IPS-NIHi11 (cell line): ENCODE results near the gene FHOD3.
A peak's percentile ranks its signal among the peaks of the same experiment; 100 is the strongest.

Source experiments
- DNase-seq: peaks from one replicate; pipeline ENCODE4 v3.0.0; 2012; ENCODE audit warnings: mixed read lengths, low spot score

Gene FHOD3

GRCh38 chr18:36594621-36595020 is 297.1 kb downstream of the FHOD3 start:
- DNase-seq: no peak

GRCh38 chr18:36595046-36595817 is 297.7 kb downstream of the FHOD3 start:
- no peak for DNase-seq

GRCh38 chr18:36595818-36596215 is 298.3 kb downstream of the FHOD3 start:
- no peak for DNase-seq

GRCh38 chr18:36597636-36598035 is 300.1 kb downstream of the FHOD3 start:
- DNase-seq: no peak

GRCh38 chr18:36600548-36600947 is 303.0 kb downstream of the FHOD3 start:
- no peak for DNase-seq

- DNase-seq: no peak
Measured at GRCh38 chr18:36601316-36601715, 303.8 kb downstream of the FHOD3 start.

GRCh38 chr18:36602071-36602470 is 304.6 kb downstream of the FHOD3 start:
- no peak for DNase-seq

GRCh38 chr18:36602620-36603019 is 305.1 kb downstream of the FHOD3 start:
- no peak for DNase-seq

- no peak for DNase-seq
Measured at GRCh38 chr18:36608107-36608506, 310.6 kb downstream of the FHOD3 start.

- DNase-seq: no peak
Measured at GRCh38 chr18:36610258-36610657, 312.7 kb downstream of the FHOD3 start.

GRCh38 chr18:36610661-36611060 is 313.1 kb downstream of the FHOD3 start:
- peak; percentile 28 for DNase-seq

- DNase-seq: no peak
Measured at GRCh38 chr18:36613069-36613468, 315.6 kb downstream of the FHOD3 start.

GRCh38 chr18:36613810-36614209 is 316.3 kb downstream of the FHOD3 start:
- DNase-seq: no peak

- DNase-seq: no peak
Measured at GRCh38 chr18:36620788-36621187, 323.3 kb downstream of the FHOD3 start.

- DNase-seq: no peak
Measured at GRCh38 chr18:36622610-36623009, 325.1 kb downstream of the FHOD3 start.

- DNase-seq: no peak
Measured at GRCh38 chr18:36623091-36623490, 325.6 kb downstream of the FHOD3 start.

GRCh38 chr18:36623681-36624190 is 326.2 kb downstream of the FHOD3 start:
- DNase-seq: no peak

GRCh38 chr18:36624451-36625167 is 327.1 kb downstream of the FHOD3 start:
- peak; percentile 22 for DNase-seq

GRCh38 chr18:36625386-36625785 is 327.9 kb downstream of the FHOD3 start:
- DNase-seq: no peak

GRCh38 chr18:36627637-36628036 is 330.1 kb downstream of the FHOD3 start:
- DNase-seq: no peak

GRCh38 chr18:36628435-36629137 is 331.1 kb downstream of the FHOD3 start:
- DNase-seq: no peak

GRCh38 chr18:36629138-36629530 is 331.6 kb downstream of the FHOD3 start:
- DNase-seq: no peak

- no peak for DNase-seq
Measured at GRCh38 chr18:36629836-36630235, 332.3 kb downstream of the FHOD3 start.
